ENCODE results near the gene ATP6V0C.

ATP6V0C gene

GRCh38 chr16:2490190-2491105, 23.3 kb upstream of the ATP6V0C start:
- DNase-seq (ENCODE audit: low read depth in 2 of 2) = no peak

- no peak for DNase-seq (ENCODE audit: low read depth in 2 of 2)
Measured at GRCh38 chr16:2492292-2492691, 21.5 kb upstream of the ATP6V0C start.

GRCh38 chr16:2493605-2494004, 20.1 kb upstream of the ATP6V0C start:
- DNase-seq (ENCODE audit: low read depth in 2 of 2) = no peak

GRCh38 chr16:2494616-2495015, 19.1 kb upstream of the ATP6V0C start:
- no peak for DNase-seq (ENCODE audit: low read depth in 2 of 2)

GRCh38 chr16:2495041-2495440, 18.7 kb upstream of the ATP6V0C start:
- DNase-seq (ENCODE audit: low read depth in 2 of 2) = no peak

GRCh38 chr16:2496223-2497115, 17.3 kb upstream of the ATP6V0C start:
- no peak for DNase-seq (ENCODE audit: low read depth in 2 of 2)

GRCh38 chr16:2497116-2497630, 16.6 kb upstream of the ATP6V0C start:
- no peak for DNase-seq (ENCODE audit: low read depth in 2 of 2)

- DNase-seq (ENCODE audit: low read depth in 2 of 2) = no peak
Measured at GRCh38 chr16:2497695-2498484, 15.9 kb upstream of the ATP6V0C start.

- no peak for DNase-seq (ENCODE audit: low read depth in 2 of 2)
Measured at GRCh38 chr16:2498531-2499253, 15.1 kb upstream of the ATP6V0C start.

- DNase-seq (ENCODE audit: low read depth in 2 of 2) = no peak
Measured at GRCh38 chr16:2499454-2499853, 14.3 kb upstream of the ATP6V0C start.

GRCh38 chr16:2499890-2500429, 13.8 kb upstream of the ATP6V0C start:
- no peak for DNase-seq (ENCODE audit: low read depth in 2 of 2)

- DNase-seq (ENCODE audit: low read depth in 2 of 2) = no peak
Measured at GRCh38 chr16:2500430-2500917, 13.3 kb upstream of the ATP6V0C start.

GRCh38 chr16:2500918-2501750, 12.6 kb upstream of the ATP6V0C start:
- peak; percentile 56 to 67 for DNase-seq (ENCODE audit: low read depth in 2 of 2)

- no peak for DNase-seq (ENCODE audit: low read depth in 2 of 2)
Measured at GRCh38 chr16:2501946-2502895, 11.5 kb upstream of the ATP6V0C start.

- no peak for DNase-seq (ENCODE audit: low read depth in 2 of 2)
Measured at GRCh38 chr16:2505695-2506094, 8.1 kb upstream of the ATP6V0C start.

- no peak for DNase-seq (ENCODE audit: low read depth in 2 of 2)
Measured at GRCh38 chr16:2507052-2507659, 6.6 kb upstream of the ATP6V0C start.

- DNase-seq (ENCODE audit: low read depth in 2 of 2) = no peak
Measured at GRCh38 chr16:2507665-2508064, 6.1 kb upstream of the ATP6V0C start.

All from stimulated activated CD8-positive, alpha-beta memory T cell treated with anti-CD3 and anti-CD28 coated beads, Interleukin-7, amount 100 ng/mL, for 4 hours (primary cell).